Measurements from ENCODE around the gene TGIF1.
"Not testable (repeated sequence)": the region's sequence is repeated elsewhere in the genome, so short reads cannot be mapped to it uniquely, and the experiment has no call there.

TGIF1 gene

GRCh38 chr18:3463051-3463450 lies 13.1 kb downstream of the TGIF1 start:
- no peak overlapping the region for H3K4me3 ChIP-seq (ENCODE audit: low read depth in 1 of 5, low read length in 5 of 5)
- no peak overlapping the region for H3K9ac ChIP-seq (ENCODE audit: low read length in 5 of 5)
- peaks cover 0 to 3% (median 0%) of the 10 kb centered on the region in 5 donors for H3K9me3 ChIP-seq (ENCODE audit: control insufficient read depth in 5 of 5, low read length in 5 of 5)
- no peak overlapping the region for H3K27ac ChIP-seq (ENCODE audit: low read depth, low read length)
- H3K36me3 ChIP-seq (ENCODE audit: control insufficient read depth in 5 of 5, insufficient read depth in 5 of 5, low read length in 5 of 5) = peaks cover 14 to 17% (median 15%) of the 10 kb centered on the region in 5 donors
- H3K4me1 ChIP-seq (ENCODE audit: control insufficient read depth in 5 of 5, insufficient read depth in 5 of 5, low read length in 5 of 5) = peaks cover 0 to 17% (median 12%) of the 10 kb centered on the region in 5 donors
- H3K27me3 ChIP-seq (ENCODE audit: control insufficient read depth in 5 of 5, insufficient read depth in 4 of 5, low read length in 5 of 5) = no peaks in the 10 kb centered on the region

- H3K27ac ChIP-seq (ENCODE audit: low read depth, low read length) = no peak overlapping the region
- H3K4me3 ChIP-seq (ENCODE audit: low read depth in 1 of 5, low read length in 5 of 5) = peak overlapping the region in 4 of 5 donors; percentile 0 to 19 (median 10)
- peaks cover 0 to 3% (median 0%) of the 10 kb centered on the region in 5 donors for H3K9me3 ChIP-seq (ENCODE audit: control insufficient read depth in 5 of 5, low read length in 5 of 5)
- peaks cover 0 to 17% (median 12%) of the 10 kb centered on the region in 5 donors for H3K4me1 ChIP-seq (ENCODE audit: control insufficient read depth in 5 of 5, insufficient read depth in 5 of 5, low read length in 5 of 5)
- no peaks in the 10 kb centered on the region for H3K27me3 ChIP-seq (ENCODE audit: control insufficient read depth in 5 of 5, insufficient read depth in 4 of 5, low read length in 5 of 5)
- H3K9ac ChIP-seq (ENCODE audit: low read length in 5 of 5) = no peak overlapping the region
- peaks cover 0 to 4% (median 2%) of the 10 kb centered on the region in 5 donors for H3K36me3 ChIP-seq (ENCODE audit: control insufficient read depth in 5 of 5, insufficient read depth in 5 of 5, low read length in 5 of 5)
Observed at GRCh38 chr18:3466045-3466444, 16.1 kb downstream of the TGIF1 start.

GRCh38 chr18:3466872-3467271 lies 16.9 kb downstream of the TGIF1 start:
- no peaks in the 10 kb centered on the region for H3K27me3 ChIP-seq (ENCODE audit: control insufficient read depth in 5 of 5, insufficient read depth in 4 of 5, low read length in 5 of 5)
- H3K36me3 ChIP-seq (ENCODE audit: control insufficient read depth in 5 of 5, insufficient read depth in 5 of 5, low read length in 5 of 5) = peaks cover 0 to 3% (median 2%) of the 10 kb centered on the region in 5 donors

GRCh38 chr18:3468066-3468705 lies 18.2 kb downstream of the TGIF1 start:
- H3K4me1 ChIP-seq (ENCODE audit: control insufficient read depth in 5 of 5, insufficient read depth in 5 of 5, low read length in 5 of 5) = peaks cover 0 to 17% (median 12%) of the 10 kb centered on the region in 5 donors
- no peaks in the 10 kb centered on the region for H3K36me3 ChIP-seq (ENCODE audit: control insufficient read depth in 5 of 5, insufficient read depth in 5 of 5, low read length in 5 of 5)
- no peaks in the 10 kb centered on the region for H3K27me3 ChIP-seq (ENCODE audit: control insufficient read depth in 5 of 5, insufficient read depth in 4 of 5, low read length in 5 of 5)
- no peak overlapping the region for H3K27ac ChIP-seq (ENCODE audit: low read depth, low read length)
- H3K4me3 ChIP-seq (ENCODE audit: low read depth in 1 of 5, low read length in 5 of 5) = no peak overlapping the region
- H3K9me3 ChIP-seq (ENCODE audit: control insufficient read depth in 5 of 5, low read length in 5 of 5) = no peaks in the 10 kb centered on the region
- H3K9ac ChIP-seq (ENCODE audit: low read length in 5 of 5) = no peak overlapping the region

More at GRCh38 chr18:3466872-3467271, 16.9 kb downstream of the TGIF1 start:
- peaks cover 0 to 1% (median 0%) of the 10 kb centered on the region in 5 donors for H3K9me3 ChIP-seq (ENCODE audit: control insufficient read depth in 5 of 5, low read length in 5 of 5)
- H3K9ac ChIP-seq (ENCODE audit: low read length in 5 of 5) = peak overlapping the region in 2 of 5 donors; percentile 6 to 26
- no peak overlapping the region for H3K27ac ChIP-seq (ENCODE audit: low read depth, low read length)
- peaks cover 0 to 17% (median 12%) of the 10 kb centered on the region in 5 donors for H3K4me1 ChIP-seq (ENCODE audit: control insufficient read depth in 5 of 5, insufficient read depth in 5 of 5, low read length in 5 of 5)
- peak overlapping the region in 3 of 5 donors; percentile 0 to 25 (median 8) for H3K4me3 ChIP-seq (ENCODE audit: low read depth in 1 of 5, low read length in 5 of 5)

GRCh38 chr18:3468833-3469232 lies 18.9 kb downstream of the TGIF1 start:
- H3K27me3 ChIP-seq (ENCODE audit: control insufficient read depth in 5 of 5, insufficient read depth in 4 of 5, low read length in 5 of 5) = no peaks in the 10 kb centered on the region
- H3K4me1 ChIP-seq (ENCODE audit: control insufficient read depth in 5 of 5, insufficient read depth in 5 of 5, low read length in 5 of 5) = peaks cover 0 to 17% (median 12%) of the 10 kb centered on the region in 5 donors
- no peaks in the 10 kb centered on the region for H3K9me3 ChIP-seq (ENCODE audit: control insufficient read depth in 5 of 5, low read length in 5 of 5)
- no peak overlapping the region for H3K9ac ChIP-seq (ENCODE audit: low read length in 5 of 5)
- H3K4me3 ChIP-seq (ENCODE audit: low read depth in 1 of 5, low read length in 5 of 5) = no peak overlapping the region
- H3K36me3 ChIP-seq (ENCODE audit: control insufficient read depth in 5 of 5, insufficient read depth in 5 of 5, low read length in 5 of 5) = no peaks in the 10 kb centered on the region
- no peak overlapping the region for H3K27ac ChIP-seq (ENCODE audit: low read depth, low read length)

- H3K4me3 ChIP-seq (ENCODE audit: low read depth in 1 of 5, low read length in 5 of 5) = no peak overlapping the region
Observed at GRCh38 chr18:3471141-3471648, 21.2 kb downstream of the TGIF1 start.

GRCh38 chr18:3472121-3472520 lies 22.1 kb downstream of the TGIF1 start:
- not testable (repeated sequence) for H3K4me3 ChIP-seq (ENCODE audit: low read depth in 1 of 5, low read length in 5 of 5); H3K9me3 ChIP-seq (ENCODE audit: control insufficient read depth in 5 of 5, low read length in 5 of 5); H3K27me3 ChIP-seq (ENCODE audit: control insufficient read depth in 5 of 5, insufficient read depth in 4 of 5, low read length in 5 of 5); H3K4me1 ChIP-seq (ENCODE audit: control insufficient read depth in 5 of 5, insufficient read depth in 5 of 5, low read length in 5 of 5); H3K9ac ChIP-seq (ENCODE audit: low read length in 5 of 5); H3K27ac ChIP-seq (ENCODE audit: low read depth, low read length); H3K36me3 ChIP-seq (ENCODE audit: control insufficient read depth in 5 of 5, insufficient read depth in 5 of 5, low read length in 5 of 5)

More at GRCh38 chr18:3471141-3471648, 21.2 kb downstream of the TGIF1 start:
- H3K4me1 ChIP-seq (ENCODE audit: control insufficient read depth in 5 of 5, insufficient read depth in 5 of 5, low read length in 5 of 5) = peaks cover 0 to 12% (median 10%) of the 10 kb centered on the region in 5 donors
- no peak overlapping the region for H3K27ac ChIP-seq (ENCODE audit: low read depth, low read length)
- H3K36me3 ChIP-seq (ENCODE audit: control insufficient read depth in 5 of 5, insufficient read depth in 5 of 5, low read length in 5 of 5) = no peaks in the 10 kb centered on the region
- H3K9me3 ChIP-seq (ENCODE audit: control insufficient read depth in 5 of 5, low read length in 5 of 5) = peaks cover 0 to 3% (median 0%) of the 10 kb centered on the region in 5 donors
- H3K27me3 ChIP-seq (ENCODE audit: control insufficient read depth in 5 of 5, insufficient read depth in 4 of 5, low read length in 5 of 5) = no peaks in the 10 kb centered on the region
- no peak overlapping the region for H3K9ac ChIP-seq (ENCODE audit: low read length in 5 of 5)

- Histone ChIP-seq H3K9me3 (ENCODE audit: control insufficient read depth in 5 of 5, low read length in 5 of 5) (peaks cover 0 to 3% (median 0%) of the 10 kb centered on the region in 5 donors), H3K4me3 (ENCODE audit: low read depth in 1 of 5, low read length in 5 of 5) (no peak overlapping the region), H3K4me1 (ENCODE audit: control insufficient read depth in 5 of 5, insufficient read depth in 5 of 5, low read length in 5 of 5) (no peaks in the 10 kb centered on the region), H3K27me3 (ENCODE audit: control insufficient read depth in 5 of 5, insufficient read depth in 4 of 5, low read length in 5 of 5) (no peaks in the 10 kb centered on the region), H3K27ac (ENCODE audit: low read depth, low read length) (no peak overlapping the region), H3K36me3 (ENCODE audit: control insufficient read depth in 5 of 5, insufficient read depth in 5 of 5, low read length in 5 of 5) (no peaks in the 10 kb centered on the region), H3K9ac (ENCODE audit: low read length in 5 of 5) (no peak overlapping the region)
Observed at GRCh38 chr18:3472681-3473544, 22.9 kb downstream of the TGIF1 start.

- Histone ChIP-seq H3K4me3 (ENCODE audit: low read depth in 1 of 5, low read length in 5 of 5) (no peak overlapping the region), H3K27me3 (ENCODE audit: control insufficient read depth in 5 of 5, insufficient read depth in 4 of 5, low read length in 5 of 5) (no peaks in the 10 kb centered on the region), H3K4me1 (ENCODE audit: control insufficient read depth in 5 of 5, insufficient read depth in 5 of 5, low read length in 5 of 5) (peaks cover 0 to 15% (median 8%) of the 10 kb centered on the region in 5 donors), H3K27ac (ENCODE audit: low read depth, low read length) (no peak overlapping the region), H3K9ac (ENCODE audit: low read length in 5 of 5) (no peak overlapping the region), H3K9me3 (ENCODE audit: control insufficient read depth in 5 of 5, low read length in 5 of 5) (peaks cover 0 to 3% (median 0%) of the 10 kb centered on the region in 5 donors), H3K36me3 (ENCODE audit: control insufficient read depth in 5 of 5, insufficient read depth in 5 of 5, low read length in 5 of 5) (no peaks in the 10 kb centered on the region)
Observed at GRCh38 chr18:3478262-3478978, 28.4 kb downstream of the TGIF1 start.

Data from subcutaneous abdominal adipose tissue (tissue), 5 donors.